GM21367 (cell line): Measurements from ENCODE around the gene HOXA3.

ENCODE experiments used
- ATAC-seq: cut with Tn5 transposase; IDR thresholded peaks from one replicate; pipeline ENCODE4 v1.9.1; 2021; ENCODE audit not compliant: unreplicated experiment

The HOXA3 gene

DNA sequence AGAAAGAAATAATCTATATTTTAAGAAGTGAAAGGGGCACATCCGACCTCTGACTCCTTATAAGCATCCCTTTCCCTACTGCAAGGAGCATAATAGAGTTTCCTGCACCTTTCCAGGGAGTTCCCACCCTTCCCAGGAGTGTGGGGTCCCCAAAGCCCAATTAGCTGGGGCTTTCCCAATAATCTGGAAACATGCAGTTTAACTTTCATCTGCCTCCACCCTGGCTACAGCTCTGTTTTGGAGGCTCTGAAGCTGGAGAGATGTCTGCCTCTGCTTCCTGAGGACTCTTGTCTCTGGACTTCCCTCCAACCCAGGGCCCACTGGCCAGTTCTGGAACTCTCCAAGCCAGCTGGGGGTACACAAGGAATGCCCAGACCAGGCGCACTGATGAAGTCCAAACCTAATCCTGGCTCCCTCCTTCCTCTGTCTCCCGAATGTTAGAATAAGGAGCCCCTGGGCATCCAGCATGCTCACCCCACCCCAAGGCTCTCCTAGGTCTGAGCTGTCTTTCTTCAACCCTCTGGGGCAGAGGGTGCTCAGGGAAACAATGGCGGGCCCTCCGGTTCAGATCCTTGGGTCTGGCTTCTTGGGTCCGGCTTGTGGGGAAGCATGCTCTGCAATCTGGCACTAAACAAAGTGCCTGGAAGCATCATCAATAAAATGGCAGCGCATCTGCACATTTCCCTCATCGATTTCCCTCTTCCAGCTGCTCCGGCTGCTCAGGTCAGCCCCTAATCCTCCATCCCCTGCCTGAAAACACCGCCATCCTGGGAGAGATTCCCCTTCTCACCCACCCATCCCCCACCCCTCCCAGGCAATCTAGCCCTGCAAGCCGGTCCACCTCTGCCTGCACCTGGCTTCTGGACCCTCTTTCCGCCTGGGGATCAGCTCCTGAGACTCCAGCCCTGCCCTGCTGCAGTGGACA is 35.2 kb downstream of the HOXA3 start:
- no peak for ATAC-seq

DNA sequence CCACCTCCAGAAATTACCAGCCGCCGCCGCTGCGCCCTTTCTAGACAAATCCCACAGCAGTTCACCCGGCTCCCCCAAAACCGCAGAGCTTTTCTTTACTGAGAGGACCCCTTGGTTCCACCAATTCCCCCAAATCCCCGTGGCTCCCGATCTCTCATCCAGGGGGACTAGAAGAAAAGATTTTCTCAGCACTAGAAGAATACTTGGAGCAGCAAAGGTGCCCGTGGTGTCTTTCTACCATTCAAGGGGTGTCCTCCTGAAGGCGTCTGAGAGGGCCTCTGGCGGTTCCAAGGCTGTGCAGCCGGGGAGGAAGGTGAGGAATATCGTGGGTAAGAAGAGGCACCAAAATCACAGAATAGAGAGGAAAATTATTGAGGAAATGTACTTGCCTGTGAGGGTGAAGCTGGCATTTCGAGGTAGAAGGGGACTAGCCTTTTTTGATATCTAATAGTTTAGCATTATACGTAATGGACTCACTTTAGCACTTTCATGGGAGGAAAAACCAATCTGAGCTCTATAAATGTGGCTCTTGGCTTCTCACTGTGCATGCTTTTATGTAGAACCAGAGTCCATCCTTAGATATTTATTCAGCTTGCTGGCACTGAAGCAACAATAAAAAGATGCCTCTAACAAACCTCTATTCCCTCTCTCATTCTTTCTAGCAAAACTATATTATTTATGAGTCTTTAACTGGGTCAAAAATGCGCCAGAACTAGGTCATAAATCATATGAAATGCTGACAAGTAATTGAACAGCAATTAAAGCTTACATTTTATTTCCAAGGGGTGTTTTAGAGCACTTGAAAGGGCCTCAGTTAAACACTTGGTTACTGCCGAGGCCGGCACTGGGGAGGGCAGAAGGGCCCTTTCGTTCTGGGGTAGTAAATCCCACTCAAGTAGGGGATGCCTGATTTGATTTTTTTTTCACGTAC is 36.1 kb downstream of the HOXA3 start:
- ATAC-seq = no peak

DNA sequence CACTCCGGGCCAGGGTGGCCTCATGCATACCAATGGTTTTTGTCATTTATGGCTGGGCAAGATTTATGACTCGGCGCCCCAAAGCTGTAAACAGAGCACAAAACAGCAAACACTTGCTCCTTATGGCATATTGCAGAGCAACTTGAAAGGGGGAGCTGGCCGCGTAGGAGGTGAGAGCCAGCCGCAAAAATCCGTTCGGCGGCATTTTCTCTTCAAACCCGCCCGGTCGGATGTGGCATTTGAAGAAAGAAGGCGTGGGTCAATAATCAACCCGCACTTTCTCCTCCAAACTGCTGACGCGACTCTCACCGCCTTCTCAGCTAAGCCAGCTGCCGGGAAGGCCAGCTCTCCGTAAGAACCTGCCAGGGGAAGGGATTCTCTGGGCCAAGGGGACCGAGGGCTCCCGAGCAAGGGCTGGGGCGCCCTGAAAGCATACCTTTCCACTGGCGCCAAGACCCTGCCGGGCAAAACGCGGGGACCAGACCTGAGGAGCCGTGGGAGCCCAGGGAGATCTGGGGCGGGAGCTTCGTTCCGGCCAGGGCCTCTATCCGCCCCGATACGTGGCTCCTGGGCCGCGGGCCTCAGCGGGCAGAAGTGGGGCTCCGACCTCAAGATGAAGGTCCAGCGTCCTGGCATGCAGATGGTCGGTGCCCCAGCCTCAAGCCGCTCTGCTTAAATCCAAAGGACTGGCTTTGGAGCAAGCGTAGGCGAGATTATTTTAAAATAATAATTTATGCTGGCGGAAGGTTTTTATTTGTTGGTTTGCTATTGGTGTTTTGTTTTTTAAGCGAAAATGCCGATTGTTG is 37.0 kb downstream of the HOXA3 start:
- ATAC-seq = no peak

DNA sequence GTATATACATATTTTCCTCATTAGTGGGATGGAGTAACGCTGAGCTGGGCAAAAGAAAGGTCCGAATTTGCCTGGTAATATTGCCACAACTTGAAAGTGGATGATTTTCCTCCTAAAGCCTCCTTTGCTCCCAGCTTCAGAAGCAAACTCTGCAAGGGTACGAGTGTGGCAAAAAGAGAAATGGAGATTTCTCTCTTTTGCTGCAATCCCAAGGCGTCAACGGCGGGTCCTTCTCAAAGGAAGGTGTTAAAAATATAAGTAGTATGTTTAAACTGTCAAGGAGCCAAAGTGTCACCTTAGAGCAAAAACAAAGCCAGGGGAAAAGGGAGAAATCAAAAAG is 37.5 kb downstream of the HOXA3 start:
- no peak for ATAC-seq

DNA sequence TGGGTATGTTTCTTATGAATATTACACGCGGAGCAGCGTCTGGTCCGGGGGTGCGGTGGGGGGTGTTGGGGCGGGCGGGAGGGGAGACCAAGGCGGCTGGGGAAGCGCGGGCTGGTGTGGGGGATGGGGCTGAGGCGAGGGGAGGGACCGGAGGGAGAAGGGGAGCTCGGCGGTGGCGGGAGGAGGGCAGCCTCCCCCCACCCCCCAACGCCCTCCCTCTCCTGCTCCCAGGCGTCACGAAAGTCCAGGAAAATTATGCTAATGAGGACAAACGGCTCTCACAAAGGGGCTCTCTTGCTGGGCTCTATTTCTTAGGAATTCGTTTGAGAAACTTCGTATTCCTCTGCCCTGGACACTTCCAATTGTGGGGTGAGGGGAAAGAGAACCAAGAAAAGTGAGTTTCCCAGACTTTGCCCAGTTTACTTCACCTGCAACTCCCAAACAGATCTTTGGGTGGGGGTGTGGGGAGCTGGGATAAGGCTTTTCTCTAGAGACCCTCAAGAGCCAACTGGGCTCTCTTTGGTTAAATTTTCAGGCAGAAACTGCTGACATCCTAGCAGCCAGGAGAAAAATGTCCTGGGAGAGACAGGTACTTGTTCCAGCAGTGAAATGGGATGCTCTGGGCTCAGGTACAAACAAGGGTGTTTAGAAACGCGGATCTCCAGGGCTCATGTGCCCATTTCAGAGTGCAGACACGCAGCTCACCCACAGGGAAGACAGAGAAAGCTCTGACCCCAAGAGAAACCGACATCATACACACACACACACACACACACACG is 38.2 kb downstream of the HOXA3 start:
- no peak for ATAC-seq

DNA sequence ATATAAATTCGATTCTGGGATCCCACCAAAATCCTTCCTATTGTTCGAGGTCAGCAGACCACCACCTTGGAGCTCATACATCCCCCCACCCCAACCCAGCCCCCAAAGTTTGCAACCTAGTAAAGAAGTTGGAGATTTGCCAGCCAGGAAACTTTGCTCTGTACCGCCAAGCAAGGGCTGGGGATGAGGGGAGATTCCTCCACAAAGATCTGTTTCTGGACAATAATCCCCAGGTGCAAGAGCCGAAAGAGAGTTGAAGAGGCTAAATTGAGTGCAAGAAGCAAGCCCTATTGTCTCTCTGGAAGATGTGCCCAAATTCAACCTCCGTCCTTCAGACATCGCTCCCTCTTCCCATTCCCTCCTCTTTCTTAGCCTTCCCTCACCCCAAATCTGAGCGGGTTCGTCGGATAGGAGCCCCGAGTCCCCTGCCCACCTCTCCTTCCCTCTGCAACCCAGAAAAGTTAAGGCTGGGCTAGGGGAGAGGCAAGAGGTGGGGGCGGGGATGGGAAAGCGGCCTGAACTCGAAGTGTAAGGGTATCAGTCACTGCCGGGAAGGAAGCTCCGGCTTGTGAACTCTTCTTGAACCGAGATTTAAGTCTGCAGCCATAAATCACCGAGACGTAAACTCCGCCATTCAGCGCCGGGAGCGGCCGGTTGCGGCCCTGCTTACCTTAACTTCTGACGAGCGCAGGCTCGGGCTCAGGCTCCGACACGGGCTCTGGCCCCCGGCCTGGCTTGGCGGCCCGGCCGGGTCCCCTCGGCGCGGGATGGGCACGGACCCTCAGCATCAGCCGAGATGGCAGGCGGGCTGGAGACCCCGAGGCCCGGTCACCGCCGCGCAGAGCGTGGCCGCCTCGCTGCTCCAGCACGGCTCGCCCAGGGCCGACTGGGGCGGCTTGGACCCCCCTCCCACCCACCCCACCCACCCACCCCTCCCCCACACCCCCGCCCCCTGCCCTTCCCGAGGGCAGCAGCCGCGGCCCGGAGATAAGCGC is 39.1 kb downstream of the HOXA3 start:
- ATAC-seq = no peak

DNA sequence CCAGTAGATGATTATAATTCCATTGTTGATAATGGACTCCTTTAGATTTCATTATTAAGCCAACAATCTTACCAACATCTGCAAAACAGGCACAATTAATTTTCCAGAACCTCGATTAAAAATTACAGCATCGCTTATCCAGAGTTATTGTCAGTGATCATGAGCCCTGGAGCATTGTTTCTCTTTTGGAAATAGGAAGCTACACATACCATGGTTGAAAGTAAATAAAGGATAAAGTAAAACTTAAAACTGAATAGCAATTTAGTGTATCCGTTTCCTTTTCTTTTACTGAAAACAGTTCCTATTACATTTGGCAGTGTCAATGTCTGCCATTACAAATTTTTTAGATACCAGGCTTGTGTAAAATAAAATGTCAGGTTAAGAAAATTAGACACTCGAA is 40.0 kb downstream of the HOXA3 start:
- no peak for ATAC-seq

DNA sequence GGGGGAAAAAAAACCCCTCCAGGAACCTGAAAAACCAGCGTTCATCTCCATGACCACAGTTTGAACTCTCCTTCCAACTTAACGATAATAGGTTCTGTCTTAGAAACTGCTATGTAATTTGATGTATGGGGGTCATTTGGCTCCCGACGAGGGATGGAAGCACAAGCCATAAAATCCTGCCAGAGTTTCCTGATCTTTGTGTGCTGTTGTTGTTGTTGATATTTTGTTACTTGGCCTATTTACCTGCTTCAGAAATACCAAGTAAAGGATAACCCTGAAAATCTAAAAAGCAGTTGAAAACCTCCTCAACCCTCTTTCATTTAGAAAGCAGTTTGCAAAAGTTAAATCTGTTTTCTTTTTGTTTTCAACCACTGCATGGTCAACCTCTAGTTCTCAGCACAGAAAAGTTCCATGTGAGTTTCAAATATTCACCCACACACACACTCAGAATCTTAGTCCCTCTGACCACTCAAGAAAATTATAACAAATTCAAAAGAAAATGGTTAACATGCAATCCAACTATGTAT is 40.6 kb downstream of the HOXA3 start:
- no peak for ATAC-seq

DNA sequence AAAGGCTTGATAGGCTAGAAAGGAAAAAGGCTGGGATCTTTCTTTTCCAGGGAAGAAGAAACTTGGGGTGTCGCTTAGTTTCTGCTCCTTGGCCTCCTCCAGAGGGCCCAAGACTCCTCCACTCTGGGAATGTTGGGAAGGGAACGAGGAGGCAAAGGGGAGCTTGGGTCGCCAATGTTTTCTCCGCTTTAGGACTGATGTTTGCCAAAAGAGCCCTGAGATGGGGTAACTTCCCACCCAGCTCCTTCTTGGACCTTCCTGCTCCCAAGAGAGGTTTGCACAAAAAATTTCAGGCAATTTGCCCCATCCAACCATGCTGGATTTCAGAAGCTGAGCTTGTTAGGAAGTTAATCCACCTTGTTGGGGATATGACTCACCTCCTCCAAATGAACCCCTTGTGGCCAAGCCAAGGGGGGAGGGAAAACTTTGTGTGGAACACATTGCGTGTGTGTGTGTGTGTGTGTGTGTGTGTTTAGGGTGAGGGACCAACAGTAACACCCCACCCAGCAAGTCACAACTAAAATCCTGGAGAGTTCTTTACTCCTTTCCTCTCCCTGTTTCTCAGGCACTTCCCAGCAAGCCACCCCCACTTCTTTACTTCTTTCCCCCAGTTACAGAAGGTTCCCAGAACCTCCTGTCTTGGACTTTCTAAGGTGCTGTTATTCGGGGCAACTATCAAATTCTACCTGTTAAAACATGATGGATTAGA is 41.2 kb downstream of the HOXA3 start:
- no peak for ATAC-seq

DNA sequence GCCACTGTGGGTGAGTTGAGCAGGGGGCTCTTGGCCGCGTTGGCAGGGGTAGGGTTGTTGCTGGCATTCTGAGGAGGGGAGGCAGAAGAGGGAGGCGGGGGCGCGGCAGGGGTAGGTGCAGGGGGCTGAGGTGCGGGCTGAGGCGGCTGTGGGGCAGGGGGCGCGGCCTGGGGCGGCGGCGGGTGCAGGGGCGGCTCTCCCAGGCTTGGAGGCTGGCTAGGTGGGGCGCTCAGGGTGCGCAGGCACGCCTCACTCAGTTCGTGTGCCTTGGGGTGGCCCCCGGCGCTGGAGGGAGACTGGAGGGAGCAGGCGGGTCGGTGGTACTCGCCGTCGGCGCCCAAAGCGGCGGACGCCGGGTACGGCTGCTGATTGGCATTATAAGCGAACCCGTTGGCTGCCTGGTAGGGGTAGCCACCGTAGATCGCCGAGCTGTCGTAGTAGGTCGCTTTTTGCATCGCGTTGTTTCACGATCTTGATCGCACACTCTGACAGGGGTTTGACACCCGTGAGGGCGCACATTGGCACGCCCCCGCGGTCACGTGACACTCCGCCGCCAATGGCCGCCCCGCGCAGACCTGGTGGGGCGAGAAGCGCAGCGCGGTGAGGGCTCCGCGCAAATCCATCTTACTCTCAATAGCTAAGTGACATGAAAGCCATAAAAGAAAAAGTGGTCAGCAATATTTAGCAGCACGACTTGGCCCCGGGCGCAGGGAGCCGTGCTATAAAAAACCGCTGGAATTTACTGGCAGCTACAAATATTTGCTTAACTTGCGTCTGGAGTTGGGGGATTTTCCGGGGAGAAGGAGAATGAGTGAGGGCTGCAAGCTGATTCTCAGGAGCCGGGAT is 42.0 kb downstream of the HOXA3 start:
- ATAC-seq = no peak

DNA sequence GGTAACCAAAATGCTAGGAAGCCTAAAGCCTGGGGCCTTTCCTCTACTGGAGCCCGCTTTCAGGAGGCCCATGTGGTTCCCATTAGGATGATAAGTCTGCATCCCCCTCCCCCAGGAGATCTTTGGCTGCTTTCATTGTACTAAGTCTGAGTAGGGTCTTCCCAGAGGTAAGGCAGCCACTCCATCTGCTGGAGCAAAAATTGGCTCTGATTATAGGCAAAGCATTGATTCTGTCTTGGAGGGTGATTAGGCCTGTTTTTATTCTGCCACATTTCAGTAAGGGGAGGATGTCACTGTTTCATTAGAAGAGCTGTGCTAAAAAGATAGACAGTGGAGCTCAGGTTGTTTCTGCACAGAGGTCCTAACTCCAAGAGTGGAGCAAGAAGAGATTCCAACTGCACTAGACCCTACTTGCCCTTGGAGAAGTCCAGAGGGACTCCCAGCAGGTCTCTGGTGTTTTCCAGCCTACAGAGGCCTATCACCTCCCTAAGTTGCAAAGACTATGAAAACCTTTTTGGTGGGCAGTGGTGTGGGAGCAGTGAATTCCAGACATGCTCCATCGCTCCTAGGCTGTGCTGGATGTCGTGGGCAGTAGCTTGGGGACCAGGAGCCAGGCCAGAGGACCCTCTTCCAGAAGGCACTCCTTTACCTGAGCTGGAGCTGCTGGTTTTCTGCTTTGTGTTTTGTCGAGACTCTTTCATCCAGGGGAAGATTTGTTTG is 42.8 kb downstream of the HOXA3 start:
- ATAC-seq = no peak

DNA sequence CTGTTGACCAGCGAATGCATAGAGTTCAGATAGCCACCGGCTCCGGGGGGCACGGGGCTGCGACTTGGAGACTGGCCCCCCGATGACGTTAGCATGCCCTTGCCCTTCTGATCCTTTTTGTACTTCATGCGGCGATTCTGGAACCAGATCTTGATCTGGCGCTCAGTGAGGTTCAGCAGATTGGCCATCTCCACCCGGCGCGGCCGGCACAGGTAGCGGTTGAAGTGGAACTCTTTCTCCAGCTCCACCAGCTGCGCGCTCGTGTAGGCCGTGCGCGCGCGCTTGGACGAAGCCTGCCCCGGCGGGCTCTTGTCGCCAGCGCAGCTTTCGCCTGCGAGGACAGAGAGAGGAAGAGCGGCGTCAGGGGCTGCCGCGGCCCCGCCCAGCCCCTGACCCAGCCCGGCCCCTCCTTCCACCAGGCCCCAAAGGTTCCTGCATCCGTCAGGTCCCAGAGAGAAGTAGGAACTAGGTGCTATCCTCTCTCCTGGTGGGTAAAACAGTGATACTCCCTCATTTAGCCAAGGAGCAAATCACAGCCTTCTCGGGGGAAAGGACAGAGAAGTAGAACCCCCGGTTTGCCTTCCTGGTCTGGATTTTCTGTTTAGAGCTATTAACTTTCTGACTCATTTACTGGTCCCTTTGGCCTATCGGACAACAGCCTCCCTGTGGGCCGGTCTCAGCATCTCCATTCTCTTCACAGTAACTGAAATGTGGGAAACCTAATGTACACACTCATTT is 43.8 kb downstream of the HOXA3 start:
- no peak for ATAC-seq

DNA sequence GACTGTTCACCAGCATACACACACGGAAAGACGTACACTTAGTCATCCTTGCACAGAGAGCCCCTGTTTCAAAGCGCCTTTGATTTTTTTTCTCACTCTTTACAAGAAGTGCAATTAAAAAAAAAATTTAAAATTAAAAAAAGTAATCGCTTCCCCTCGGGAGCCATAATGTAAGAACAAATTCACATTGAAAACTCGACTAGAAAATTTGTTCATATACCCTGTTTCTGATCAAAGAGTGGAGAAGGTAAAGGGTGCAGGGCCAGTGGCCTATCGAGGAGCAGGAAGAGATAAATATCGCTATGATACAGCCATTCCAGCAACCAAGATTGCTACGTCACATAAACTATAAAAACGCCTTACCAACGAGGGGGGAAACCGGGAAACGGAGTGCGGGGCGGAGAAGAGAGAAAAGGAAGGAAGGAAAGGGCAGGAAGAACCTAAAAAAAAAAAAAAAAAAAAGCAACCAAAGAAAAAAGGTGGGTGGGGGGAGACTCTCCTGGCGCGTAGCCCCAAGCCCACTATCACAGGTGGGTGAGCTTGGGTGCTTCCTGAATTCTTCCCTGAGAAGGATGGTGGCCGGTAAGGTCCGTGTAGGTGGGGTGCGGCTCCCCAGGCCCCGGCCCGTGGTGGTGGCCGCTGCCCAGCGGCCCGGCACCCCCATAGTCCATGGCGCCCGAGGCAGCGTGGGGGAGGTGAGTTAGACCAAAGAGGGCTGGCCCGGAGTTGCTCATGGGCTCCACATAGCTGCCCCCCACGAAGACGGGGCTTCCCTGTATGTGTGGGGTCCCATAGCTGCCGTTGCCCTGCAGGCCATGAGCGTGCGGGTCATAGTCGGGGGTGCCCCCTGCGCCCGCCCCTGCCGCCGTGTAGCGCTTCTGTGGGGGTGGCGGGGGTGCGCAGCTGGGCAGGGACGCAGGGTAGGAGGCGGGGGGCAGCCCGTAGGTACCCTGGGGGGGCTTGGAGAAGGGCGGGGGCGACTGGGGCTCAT is 44.7 kb downstream of the HOXA3 start:
- no peak for ATAC-seq

DNA sequence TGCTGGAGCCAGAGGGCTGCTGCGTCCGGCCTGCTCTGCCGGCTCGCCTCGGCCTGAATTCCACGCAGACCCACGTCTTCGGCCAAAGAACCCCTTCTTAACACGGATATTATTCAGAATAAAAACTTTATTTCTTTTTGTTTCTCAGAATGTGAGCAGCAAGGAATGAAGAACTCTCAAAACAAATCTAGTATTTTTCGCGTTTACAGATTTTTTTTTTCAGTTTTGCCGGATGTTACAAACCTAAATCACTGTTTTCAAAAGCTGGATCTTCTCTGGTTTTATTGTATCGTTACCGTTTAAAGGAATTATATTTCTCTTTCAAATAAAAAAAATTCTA is 45.5 kb downstream of the HOXA3 start:
- ATAC-seq = no peak
